Tibial nerve (tissue), 3 donors: ENCODE results near the gene ETV7.

Source experiments
- POLR2A ChIP-seq, 2 donors: fragments of 450-650 bp; IDR thresholded peaks; one replicate each; pipeline ENCODE4 v1.6.1; 2017; ENCODE audit warnings: antibody characterized with exemption in 2 of 2, mild to moderate bottlenecking in 2 of 2, moderate library complexity in 2 of 2
- TF ChIP-seq, protein P1 (sequence below), 5 experiments: fragments of 200-600 bp in 3 of 5; fragments of 450-650 bp in 2 of 5; sonication (generic) in 3 of 5; IDR thresholded peaks; one replicate each; pipeline ENCODE4 v1.5.1; 2016 to 2019; ENCODE audit warnings: antibody characterized with exemption in 5 of 5, mild to moderate bottlenecking in 3 of 5, moderate library complexity in 2 of 5

DNA sequence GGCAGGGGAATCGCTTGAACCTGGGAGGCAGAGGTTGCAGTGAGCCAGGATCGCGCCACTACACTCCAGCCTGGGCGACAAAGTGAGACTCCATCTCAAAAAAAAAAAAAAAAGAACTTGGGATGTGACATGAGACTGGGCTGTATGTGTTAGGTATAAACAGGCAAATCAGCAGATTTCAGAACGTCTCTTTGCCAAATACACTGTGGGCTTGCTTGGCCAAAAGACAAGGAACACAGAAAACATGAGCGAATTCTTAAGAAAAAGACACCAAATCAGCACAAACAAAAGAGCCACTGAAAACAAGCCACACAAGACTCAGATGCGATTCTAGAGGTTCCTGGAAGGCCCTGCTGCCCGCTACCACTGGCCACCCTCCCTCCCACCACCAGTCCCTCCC is 12.5 kb downstream of the ETV7 start:
- TF ChIP-seq, protein P1, sequence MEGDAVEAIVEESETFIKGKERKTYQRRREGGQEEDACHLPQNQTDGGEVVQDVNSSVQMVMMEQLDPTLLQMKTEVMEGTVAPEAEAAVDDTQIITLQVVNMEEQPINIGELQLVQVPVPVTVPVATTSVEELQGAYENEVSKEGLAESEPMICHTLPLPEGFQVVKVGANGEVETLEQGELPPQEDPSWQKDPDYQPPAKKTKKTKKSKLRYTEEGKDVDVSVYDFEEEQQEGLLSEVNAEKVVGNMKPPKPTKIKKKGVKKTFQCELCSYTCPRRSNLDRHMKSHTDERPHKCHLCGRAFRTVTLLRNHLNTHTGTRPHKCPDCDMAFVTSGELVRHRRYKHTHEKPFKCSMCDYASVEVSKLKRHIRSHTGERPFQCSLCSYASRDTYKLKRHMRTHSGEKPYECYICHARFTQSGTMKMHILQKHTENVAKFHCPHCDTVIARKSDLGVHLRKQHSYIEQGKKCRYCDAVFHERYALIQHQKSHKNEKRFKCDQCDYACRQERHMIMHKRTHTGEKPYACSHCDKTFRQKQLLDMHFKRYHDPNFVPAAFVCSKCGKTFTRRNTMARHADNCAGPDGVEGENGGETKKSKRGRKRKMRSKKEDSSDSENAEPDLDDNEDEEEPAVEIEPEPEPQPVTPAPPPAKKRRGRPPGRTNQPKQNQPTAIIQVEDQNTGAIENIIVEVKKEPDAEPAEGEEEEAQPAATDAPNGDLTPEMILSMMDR (IDR thresholded peaks at IDR 0.05) = no peak
- no peak for TF ChIP-seq POLR2A (IDR thresholded peaks at IDR 0.05)
